HS-5 (cell line): ENCODE results near the gene CAMTA1.

Source experiments
- DNase-seq: peaks from one replicate; pipeline ENCODE4 v3.0.0-alpha.2; 2012; ENCODE audit warnings: low read depth

CAMTA1 gene

GRCh38 chr1:7513081-7513480, 727.8 kb downstream of the CAMTA1 start:
- peak; percentile 10 for DNase-seq

- DNase-seq = no peak
Observed at GRCh38 chr1:7515175-7515574, 729.9 kb downstream of the CAMTA1 start.

GRCh38 chr1:7515904-7516303, 730.6 kb downstream of the CAMTA1 start:
- DNase-seq = no peak

- DNase-seq = no peak
Observed at GRCh38 chr1:7516341-7516740, 731.1 kb downstream of the CAMTA1 start.

- DNase-seq = no peak
Observed at GRCh38 chr1:7516929-7517328, 731.7 kb downstream of the CAMTA1 start.

GRCh38 chr1:7517611-7518330, 732.5 kb downstream of the CAMTA1 start:
- DNase-seq = no peak

- no peak for DNase-seq
Observed at GRCh38 chr1:7518411-7518810, 733.2 kb downstream of the CAMTA1 start.

- DNase-seq = no peak
Observed at GRCh38 chr1:7519181-7519860, 734.1 kb downstream of the CAMTA1 start.

GRCh38 chr1:7519861-7520395, 734.7 kb downstream of the CAMTA1 start:
- no peak for DNase-seq

- DNase-seq = no peak
Observed at GRCh38 chr1:7520496-7520895, 735.2 kb downstream of the CAMTA1 start.

- no peak for DNase-seq
Observed at GRCh38 chr1:7524341-7525337, 739.4 kb downstream of the CAMTA1 start.

GRCh38 chr1:7525338-7526063, 740.2 kb downstream of the CAMTA1 start:
- no peak for DNase-seq

- no peak for DNase-seq
Observed at GRCh38 chr1:7526196-7526866, 741.1 kb downstream of the CAMTA1 start.

GRCh38 chr1:7526867-7527732, 741.8 kb downstream of the CAMTA1 start:
- DNase-seq = no peak

GRCh38 chr1:7527733-7528045, 742.4 kb downstream of the CAMTA1 start:
- DNase-seq = no peak

- DNase-seq = no peak
Observed at GRCh38 chr1:7528386-7529198, 743.3 kb downstream of the CAMTA1 start.

GRCh38 chr1:7529917-7530316, 744.7 kb downstream of the CAMTA1 start:
- no peak for DNase-seq

- DNase-seq = no peak
Observed at GRCh38 chr1:7531562-7532340, 746.5 kb downstream of the CAMTA1 start.
